ENCODE results near the gene NSMCE4A.
"Not testable (repeated sequence)": the region's sequence is repeated elsewhere in the genome, so short reads cannot be mapped to it uniquely, and the experiment has no call there.

NSMCE4A gene

GRCh38 chr10:121935702-121936101 is 39.3 kb downstream of the NSMCE4A start:
- no peak for DNase-seq

GRCh38 chr10:121930268-121931085 is 44.5 kb downstream of the NSMCE4A start:
- not testable (repeated sequence) for DNase-seq

GRCh38 chr10:121929585-121930267 is 45.3 kb downstream of the NSMCE4A start:
- DNase-seq: not testable (repeated sequence)

GRCh38 chr10:121928528-121928884 is 46.5 kb downstream of the NSMCE4A start:
- DNase-seq: no peak

- DNase-seq: peak; percentile 74 to 81
These were observed 47.0 kb downstream of the NSMCE4A start, which contains the start of gene ATE1 for GRCh38 chr10:121927841-121928527. Gene ATE1 (minus strand): TSS chr10:121928031. CDS start chr10:121927949, 82 bp downstream.

- DNase-seq: no peak
These were observed 47.6 kb downstream of the NSMCE4A start for GRCh38 chr10:121927318-121927840.

- DNase-seq: no peak
These were observed 48.2 kb downstream of the NSMCE4A start for GRCh38 chr10:121926671-121927317.

- no peak for DNase-seq
These were observed 48.9 kb downstream of the NSMCE4A start for GRCh38 chr10:121926157-121926556.

GRCh38 chr10:121921238-121921931 is 53.6 kb downstream of the NSMCE4A start:
- DNase-seq: no peak

- no peak for DNase-seq
These were observed 55.4 kb downstream of the NSMCE4A start for GRCh38 chr10:121919666-121920065.

GRCh38 chr10:121918800-121919199 is 56.2 kb downstream of the NSMCE4A start:
- DNase-seq: not testable (repeated sequence)

- DNase-seq: no peak
These were observed 60.4 kb downstream of the NSMCE4A start for GRCh38 chr10:121914661-121915060.

GRCh38 chr10:121911421-121911697 is 63.7 kb downstream of the NSMCE4A start:
- DNase-seq: no peak

GRCh38 chr10:121910673-121911420 is 64.2 kb downstream of the NSMCE4A start:
- DNase-seq: no peak

Data from NCI-H1930 (cell line).